ENCODE results near the gene CES2.

Gene CES2

GRCh38 chr16:66890799-66891198 lies 44.5 kb upstream of the CES2 start:
- H3K27ac Mint-ChIP-seq, result no peak overlapping the region
- no peaks in the 10 kb centered on the region for H3K4me1 Mint-ChIP-seq
- H3K4me3 Mint-ChIP-seq, result no peak overlapping the region
- H3K36me3 Mint-ChIP-seq (ENCODE audit: low read depth), result peaks cover 14% of the 10 kb centered on the region
- H3K9me3 Mint-ChIP-seq, result no peaks in the 10 kb centered on the region
- H3K27me3 Mint-ChIP-seq (ENCODE audit: low read depth), result no peaks in the 10 kb centered on the region
- TF ChIP-seq, protein P1, sequence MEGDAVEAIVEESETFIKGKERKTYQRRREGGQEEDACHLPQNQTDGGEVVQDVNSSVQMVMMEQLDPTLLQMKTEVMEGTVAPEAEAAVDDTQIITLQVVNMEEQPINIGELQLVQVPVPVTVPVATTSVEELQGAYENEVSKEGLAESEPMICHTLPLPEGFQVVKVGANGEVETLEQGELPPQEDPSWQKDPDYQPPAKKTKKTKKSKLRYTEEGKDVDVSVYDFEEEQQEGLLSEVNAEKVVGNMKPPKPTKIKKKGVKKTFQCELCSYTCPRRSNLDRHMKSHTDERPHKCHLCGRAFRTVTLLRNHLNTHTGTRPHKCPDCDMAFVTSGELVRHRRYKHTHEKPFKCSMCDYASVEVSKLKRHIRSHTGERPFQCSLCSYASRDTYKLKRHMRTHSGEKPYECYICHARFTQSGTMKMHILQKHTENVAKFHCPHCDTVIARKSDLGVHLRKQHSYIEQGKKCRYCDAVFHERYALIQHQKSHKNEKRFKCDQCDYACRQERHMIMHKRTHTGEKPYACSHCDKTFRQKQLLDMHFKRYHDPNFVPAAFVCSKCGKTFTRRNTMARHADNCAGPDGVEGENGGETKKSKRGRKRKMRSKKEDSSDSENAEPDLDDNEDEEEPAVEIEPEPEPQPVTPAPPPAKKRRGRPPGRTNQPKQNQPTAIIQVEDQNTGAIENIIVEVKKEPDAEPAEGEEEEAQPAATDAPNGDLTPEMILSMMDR (IDR thresholded peaks at IDR 0.05; ENCODE audit: unreplicated experiment in 3 of 3), result no peak

GRCh38 chr16:66891360-66891759 lies 44.0 kb upstream of the CES2 start:
- Mint-ChIP-seq H3K36me3 (ENCODE audit: low read depth) (peaks cover 12% of the 10 kb centered on the region), H3K9me3 (no peaks in the 10 kb centered on the region), H3K27ac (no peak overlapping the region), H3K4me1 (no peaks in the 10 kb centered on the region), H3K27me3 (ENCODE audit: low read depth) (no peaks in the 10 kb centered on the region), H3K4me3 (no peak overlapping the region)
- TF ChIP-seq, protein P1 (IDR thresholded peaks at IDR 0.05; ENCODE audit: unreplicated experiment in 3 of 3), result no peak

GRCh38 chr16:66891797-66892196 lies 43.5 kb upstream of the CES2 start:
- Mint-ChIP-seq H3K9me3 (no peaks in the 10 kb centered on the region), H3K27ac (no peak overlapping the region), H3K36me3 (ENCODE audit: low read depth) (peaks cover 11% of the 10 kb centered on the region), H3K4me3 (no peak overlapping the region), H3K4me1 (no peaks in the 10 kb centered on the region), H3K27me3 (ENCODE audit: low read depth) (no peaks in the 10 kb centered on the region)
- TF ChIP-seq, protein P1 (IDR thresholded peaks at IDR 0.05; ENCODE audit: unreplicated experiment in 3 of 3), result no peak

DNA sequence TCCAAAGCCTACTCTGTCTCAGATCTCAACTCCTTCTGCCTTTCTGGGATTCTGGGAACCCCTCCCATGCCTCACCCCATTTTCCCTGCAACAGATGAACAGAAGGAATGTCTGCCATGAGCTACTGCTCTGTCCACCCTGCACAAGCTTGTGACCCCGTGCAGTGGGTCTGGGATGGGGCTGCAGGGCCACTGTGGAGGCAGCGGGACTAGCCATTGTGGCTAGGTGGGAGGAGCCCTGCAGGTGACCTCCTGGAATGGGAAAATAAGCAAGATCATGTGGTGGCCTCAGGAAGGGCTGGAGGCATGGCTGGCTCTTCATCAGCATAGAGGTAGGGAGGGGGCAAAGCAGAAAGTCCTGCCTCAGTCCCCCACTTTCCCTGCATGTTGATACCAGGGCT lies 41.3 kb upstream of the CES2 start:
- Mint-ChIP-seq H3K27me3 (ENCODE audit: low read depth) (no peaks in the 10 kb centered on the region), H3K27ac (no peak overlapping the region), H3K4me1 (peaks cover 8% of the 10 kb centered on the region), H3K9me3 (no peaks in the 10 kb centered on the region), H3K4me3 (no peak overlapping the region), H3K36me3 (ENCODE audit: low read depth) (no peaks in the 10 kb centered on the region)
- TF ChIP-seq, protein P1 (IDR thresholded peaks at IDR 0.05; ENCODE audit: unreplicated experiment in 3 of 3), result no peak

DNA sequence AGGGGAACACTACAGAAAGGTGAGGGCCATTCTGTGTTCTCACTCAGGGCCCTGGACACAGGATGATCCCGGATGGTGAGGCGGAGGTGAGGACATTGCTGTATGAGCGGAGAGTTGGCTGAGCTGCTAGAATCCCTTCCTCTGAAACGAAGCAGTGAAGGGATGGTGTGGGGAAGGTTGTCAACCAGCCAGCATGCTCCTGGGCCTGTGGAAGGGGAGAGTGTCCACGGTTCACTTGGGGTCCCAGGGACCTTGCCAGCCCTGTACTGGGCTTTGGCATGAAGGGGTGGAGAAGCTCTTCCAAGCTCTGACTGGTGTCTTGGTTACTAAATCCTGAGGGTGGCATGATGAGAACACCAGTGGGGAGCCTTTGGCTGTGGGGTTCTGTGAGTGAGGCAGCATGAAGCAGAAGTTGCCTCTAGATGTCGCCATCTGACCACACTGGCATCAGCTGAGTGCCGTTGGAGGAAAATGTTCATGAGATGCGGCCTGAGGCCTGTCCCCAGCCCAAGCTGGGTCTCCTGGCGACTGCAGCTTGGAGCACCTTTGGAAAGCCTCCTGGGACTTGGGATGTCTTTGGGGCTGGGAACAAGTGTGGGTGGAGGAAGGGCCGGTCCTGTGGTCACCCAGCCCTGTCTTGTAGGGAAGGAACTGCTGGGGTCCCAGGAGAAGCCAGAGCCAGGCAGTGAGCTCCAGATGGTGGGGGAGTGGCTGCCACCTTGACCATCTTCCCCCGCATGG lies 40.2 kb upstream of the CES2 start:
- Mint-ChIP-seq H3K9me3 (no peaks in the 10 kb centered on the region), H3K27me3 (ENCODE audit: low read depth) (no peaks in the 10 kb centered on the region), H3K36me3 (ENCODE audit: low read depth) (no peaks in the 10 kb centered on the region), H3K4me1 (peaks cover 19% of the 10 kb centered on the region), H3K27ac (peak overlapping the region in 1 of 3 experiments; percentile 32), H3K4me3 (no peak overlapping the region)
- TF ChIP-seq, protein P1 (IDR thresholded peaks at IDR 0.05; ENCODE audit: unreplicated experiment in 3 of 3), result peak; percentile 79 to 91 (median 88)

GRCh38 chr16:66895689-66895979 lies 39.7 kb upstream of the CES2 start:
- Mint-ChIP-seq H3K9me3 (no peaks in the 10 kb centered on the region), H3K4me1 (peaks cover 24% of the 10 kb centered on the region), H3K27me3 (ENCODE audit: low read depth) (no peaks in the 10 kb centered on the region), H3K36me3 (ENCODE audit: low read depth) (no peaks in the 10 kb centered on the region), H3K4me3 (no peak overlapping the region), H3K27ac (no peak overlapping the region)
- TF ChIP-seq, protein P1 (IDR thresholded peaks at IDR 0.05; ENCODE audit: unreplicated experiment in 3 of 3), result no peak

All from nephron (organoid).